Measurements from ENCODE around the gene CDC14B.
"Not testable (repeated sequence)": the region's sequence is repeated elsewhere in the genome, so short reads cannot be mapped to it uniquely, and the experiment has no call there.

CDC14B gene

GRCh38 chr9:96582199-96582598, 37.4 kb downstream of the CDC14B start:
- DNase-seq = not testable (repeated sequence)

DNA sequence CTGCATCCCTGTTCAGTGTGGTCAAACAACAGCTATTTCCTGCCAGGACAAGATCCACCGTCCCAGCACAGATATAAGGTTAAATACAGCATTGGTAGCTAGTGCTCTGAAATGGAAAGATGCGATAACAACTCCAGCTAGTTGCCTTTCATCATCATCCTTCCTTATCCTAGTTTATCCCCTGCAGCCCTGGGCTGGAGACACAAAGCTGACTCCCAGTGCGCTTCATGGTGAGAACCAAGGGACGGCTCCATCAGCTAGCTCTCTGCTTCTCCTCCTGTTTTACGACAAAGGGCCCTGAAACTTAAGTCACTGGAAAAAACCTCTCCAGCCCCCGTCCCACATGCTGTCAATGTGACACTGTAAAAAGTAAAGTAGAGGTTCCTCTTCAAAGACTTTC, 37.9 kb downstream of the CDC14B start:
- DNase-seq = no peak

DNA sequence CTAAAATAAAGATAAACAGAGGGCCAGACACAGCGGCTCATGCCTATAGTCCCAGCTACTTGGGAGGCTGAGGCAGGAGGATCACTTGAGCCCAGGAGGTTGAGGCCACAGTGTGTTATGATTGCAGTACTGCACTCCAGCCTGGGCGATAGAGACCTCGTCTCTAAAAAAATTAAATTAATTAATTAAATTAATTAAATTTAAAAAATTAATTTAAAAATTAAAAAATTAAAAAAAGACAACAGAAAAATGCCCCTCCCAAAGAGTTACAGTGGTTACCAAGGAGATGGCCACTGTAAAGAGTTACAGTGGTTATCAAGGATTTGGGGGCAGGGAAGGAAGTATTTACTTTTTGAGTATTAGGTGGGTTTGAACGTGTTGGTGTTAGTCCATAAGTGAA, 38.3 kb downstream of the CDC14B start:
- DNase-seq = no peak

- DNase-seq = no peak
Measured at GRCh38 chr9:96574931-96575351, 44.7 kb downstream of the CDC14B start.

DNA sequence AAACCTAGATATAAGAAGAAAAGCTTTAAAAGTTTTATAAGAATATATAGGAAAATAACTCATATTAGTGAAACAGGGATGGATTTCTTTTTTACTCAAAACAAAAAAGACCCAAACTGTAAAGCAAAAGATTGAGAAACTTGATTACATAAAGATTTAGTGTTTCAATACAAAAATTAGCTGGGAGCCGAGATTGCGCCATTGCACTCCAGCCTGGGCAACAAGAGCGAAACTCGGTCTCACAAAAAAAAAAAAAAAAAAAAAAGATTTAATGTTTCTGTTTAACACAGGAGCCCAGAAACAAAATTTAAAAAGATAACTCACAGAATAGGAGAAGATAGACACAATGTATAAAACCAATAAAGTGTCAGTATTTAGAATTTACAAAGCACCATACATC, 45.2 kb downstream of the CDC14B start:
- DNase-seq = no peak

- no peak for DNase-seq
Measured at GRCh38 chr9:96567203-96567700, 52.4 kb downstream of the CDC14B start.

GRCh38 chr9:96566498-96567202, 53.0 kb downstream of the CDC14B start:
- DNase-seq = peak; percentile 85

DNA sequence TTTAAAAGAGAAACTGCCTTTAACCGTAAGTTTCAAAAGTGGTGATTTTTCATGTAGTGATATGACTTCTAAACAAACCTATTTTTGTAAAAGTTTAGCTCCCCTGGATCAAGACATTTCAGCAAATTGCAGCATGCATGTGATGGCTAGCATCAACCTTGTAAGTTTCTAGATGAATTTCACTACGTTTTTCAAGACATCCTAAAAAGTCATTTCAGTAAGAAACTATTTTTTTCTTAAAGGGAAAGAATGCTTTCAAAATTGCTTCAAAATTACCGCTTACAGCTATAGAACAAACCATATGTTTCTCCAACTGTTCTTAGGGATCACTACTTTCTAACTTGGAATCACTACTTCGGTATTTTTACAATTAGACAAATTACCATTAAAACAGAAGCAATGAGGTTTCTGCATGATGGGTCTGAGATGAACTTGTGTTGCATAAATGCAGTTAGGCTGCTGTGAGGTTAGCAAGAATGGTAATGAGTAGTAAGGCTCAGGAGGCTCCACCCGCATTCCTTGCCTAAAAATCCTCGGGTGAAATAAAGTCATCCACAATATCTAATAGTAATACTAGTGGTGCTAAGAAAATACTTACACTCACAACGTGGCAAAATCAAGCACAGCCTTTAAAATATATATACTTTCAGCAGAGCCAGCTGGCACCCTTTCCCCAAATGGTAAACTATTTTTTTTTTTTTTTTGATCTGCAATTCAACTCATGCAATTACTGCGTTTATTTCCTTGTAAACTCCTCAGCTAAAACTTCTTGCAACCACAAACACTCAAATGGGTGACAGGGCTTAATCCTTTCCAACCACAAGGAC, 53.8 kb downstream of the CDC14B start:
- no peak for DNase-seq

DNA sequence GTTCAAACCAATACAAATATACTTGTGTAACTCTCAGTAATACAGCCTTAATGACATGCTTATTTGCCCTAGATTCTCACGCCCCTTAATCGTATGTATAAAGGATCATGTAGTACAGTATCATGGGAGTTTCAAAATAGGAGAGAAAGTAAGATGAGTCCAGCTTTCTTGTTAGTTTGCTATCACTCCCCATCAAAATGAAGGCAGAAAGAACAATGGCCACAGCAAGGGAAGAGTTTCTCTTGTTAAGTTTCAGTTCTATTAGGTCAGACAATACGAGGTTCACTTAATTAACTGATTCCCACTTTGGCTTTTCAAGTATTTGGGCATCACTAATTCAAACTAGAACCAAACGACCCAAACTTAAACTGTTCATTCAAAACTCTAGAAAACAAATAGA, 55.4 kb downstream of the CDC14B start:
- no peak for DNase-seq

- DNase-seq = no peak
Measured at GRCh38 chr9:96559339-96559943, 60.2 kb downstream of the CDC14B start.

GRCh38 chr9:96557921-96558320, 61.7 kb downstream of the CDC14B start:
- DNase-seq = no peak

DNA sequence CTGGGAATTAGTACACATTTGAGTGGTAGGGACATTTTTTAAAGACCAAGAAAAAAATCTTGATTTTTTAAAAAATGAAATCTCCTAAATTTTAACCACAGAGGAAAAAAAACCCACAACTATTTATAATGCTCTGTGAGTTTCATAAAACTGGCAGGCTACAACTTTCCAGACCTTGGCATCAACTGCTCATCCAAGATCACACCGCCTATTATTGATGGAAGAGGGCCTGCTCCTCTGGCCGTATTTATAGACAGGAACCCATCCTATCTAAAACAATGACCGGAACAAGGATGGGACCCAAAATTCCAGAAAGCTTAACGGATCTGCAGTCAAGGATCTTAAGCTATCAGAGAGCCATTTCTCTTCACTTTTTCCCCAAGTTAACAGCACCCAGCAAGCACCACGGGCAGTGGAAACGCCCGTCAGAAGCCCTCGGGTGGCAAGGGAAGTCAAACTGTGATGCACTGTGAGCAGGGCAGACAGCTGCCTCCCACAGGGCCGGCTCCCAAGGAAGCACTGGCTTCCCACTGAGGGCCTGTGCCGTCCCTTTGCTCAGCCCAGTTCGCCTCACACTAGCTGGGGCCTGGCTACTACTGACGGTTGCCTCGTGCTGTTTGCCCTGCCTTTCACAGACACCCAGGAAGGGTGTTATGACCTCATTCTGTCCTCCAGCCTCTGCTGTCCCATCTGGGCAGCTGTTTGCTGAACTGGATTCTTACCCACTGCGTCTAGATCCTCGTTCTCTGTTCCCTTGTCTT, 62.8 kb downstream of the CDC14B start:
- no peak for DNase-seq

GRCh38 chr9:96555567-96556386, 63.9 kb downstream of the CDC14B start:
- no peak for DNase-seq

- no peak for DNase-seq
Measured at GRCh38 chr9:96554801-96555566, 64.7 kb downstream of the CDC14B start.

DNA sequence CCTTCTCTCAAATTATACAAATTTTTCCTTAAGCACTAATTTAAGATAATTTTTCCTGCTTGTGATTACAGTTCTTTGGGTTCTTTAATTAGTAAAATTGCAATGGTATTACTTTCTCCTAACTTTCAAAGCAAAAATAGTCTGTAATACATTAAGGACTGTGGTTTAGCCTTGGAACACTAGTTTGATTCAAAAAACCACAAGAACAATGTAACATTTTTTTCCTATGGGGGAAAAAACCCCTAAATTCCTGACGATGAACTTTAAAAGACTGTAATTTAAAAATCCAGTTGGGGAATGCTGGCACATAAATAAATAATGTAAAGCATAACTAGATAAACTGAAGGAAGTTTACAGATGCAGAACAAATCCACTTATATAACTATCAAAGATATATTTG, 65.3 kb downstream of the CDC14B start:
- DNase-seq = no peak

GRCh38 chr9:96553070-96553469, 66.6 kb downstream of the CDC14B start:
- DNase-seq = no peak

GRCh38 chr9:96551403-96551802, 68.2 kb downstream of the CDC14B start:
- DNase-seq = no peak

GRCh38 chr9:96550659-96551058, 69.0 kb downstream of the CDC14B start:
- no peak for DNase-seq

DNA sequence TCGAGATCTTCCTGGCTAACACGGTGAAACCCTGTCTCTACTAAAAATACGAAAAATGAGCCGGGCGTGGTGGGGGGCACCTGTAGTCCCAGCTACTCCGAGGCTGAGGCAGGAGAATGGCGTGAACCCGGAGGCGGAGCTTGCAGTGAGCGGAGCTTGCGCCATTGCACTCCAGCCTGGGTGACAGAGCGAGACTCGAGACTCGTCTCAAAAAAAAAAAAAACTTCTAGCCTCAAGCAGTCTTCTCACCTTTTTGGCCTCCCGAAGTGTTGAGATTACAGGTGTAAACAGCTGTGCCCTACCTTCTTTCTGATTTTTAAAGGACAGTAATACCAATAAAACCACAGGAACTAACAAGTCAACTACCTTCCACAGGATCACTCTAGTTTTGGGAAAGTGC, 76.5 kb downstream of the CDC14B start:
- not testable (repeated sequence) for DNase-seq

DNA sequence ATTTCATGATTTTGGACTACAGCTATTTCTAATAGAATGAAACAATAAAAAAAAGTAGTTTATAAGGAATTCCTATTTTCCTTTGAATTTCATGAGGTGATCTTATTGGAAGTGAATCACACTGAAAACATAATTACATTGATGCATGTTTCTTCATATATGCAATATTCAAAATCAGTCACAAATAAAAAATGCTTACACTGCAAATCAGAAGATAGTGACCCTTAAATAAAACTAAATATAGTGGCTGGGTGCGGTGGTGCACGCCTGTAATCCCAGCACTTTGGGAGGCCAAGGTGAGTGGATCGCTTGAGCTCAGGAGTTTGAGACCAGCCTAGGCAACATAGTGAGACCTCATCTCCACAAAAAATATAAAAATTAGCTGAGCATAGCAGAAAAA, 79.5 kb downstream of the CDC14B start:
- no peak for DNase-seq

- no peak for DNase-seq
Measured at GRCh38 chr9:96532173-96532572, 87.5 kb downstream of the CDC14B start.
